Epithelial cell of proximal tubule (primary cell): ENCODE measurements around the gene DPT. TPM values are rescaled to one million over a fixed set of nuclear protein-coding genes. Genes with fewer than 3 reads are reported as not detected.

Experiments
- DNase-seq: peaks from one replicate; pipeline ENCODE4 v3.0.0-alpha.2; 2011; ENCODE audit warnings: low read depth
- H3K4me3 ChIP-seq: 2 replicates; pipeline ENCODE4 v1.5.1; 2011; ENCODE audit warnings: low read depth, mild to moderate bottlenecking, low read length
- total RNA-seq: library from RNA; depleted of rRNA; stranded (reverse); fragments of >200 nt; gene quantifications from 2 replicates; pipeline ENCODE4 v1.2.3, GENCODE V29; 2015
- TF ChIP-seq, protein P1 (sequence below): conservative IDR thresholded peaks from 2 replicates; pipeline ENCODE4 v1.5.1; 2012; ENCODE audit warnings: low read depth, mild to moderate bottlenecking, low read length

The DPT gene
- total RNA-seq, 1 donor from 2014 or later, result not detected

- H3K4me3 ChIP-seq, result no peak overlapping the region
- TF ChIP-seq, protein P1, sequence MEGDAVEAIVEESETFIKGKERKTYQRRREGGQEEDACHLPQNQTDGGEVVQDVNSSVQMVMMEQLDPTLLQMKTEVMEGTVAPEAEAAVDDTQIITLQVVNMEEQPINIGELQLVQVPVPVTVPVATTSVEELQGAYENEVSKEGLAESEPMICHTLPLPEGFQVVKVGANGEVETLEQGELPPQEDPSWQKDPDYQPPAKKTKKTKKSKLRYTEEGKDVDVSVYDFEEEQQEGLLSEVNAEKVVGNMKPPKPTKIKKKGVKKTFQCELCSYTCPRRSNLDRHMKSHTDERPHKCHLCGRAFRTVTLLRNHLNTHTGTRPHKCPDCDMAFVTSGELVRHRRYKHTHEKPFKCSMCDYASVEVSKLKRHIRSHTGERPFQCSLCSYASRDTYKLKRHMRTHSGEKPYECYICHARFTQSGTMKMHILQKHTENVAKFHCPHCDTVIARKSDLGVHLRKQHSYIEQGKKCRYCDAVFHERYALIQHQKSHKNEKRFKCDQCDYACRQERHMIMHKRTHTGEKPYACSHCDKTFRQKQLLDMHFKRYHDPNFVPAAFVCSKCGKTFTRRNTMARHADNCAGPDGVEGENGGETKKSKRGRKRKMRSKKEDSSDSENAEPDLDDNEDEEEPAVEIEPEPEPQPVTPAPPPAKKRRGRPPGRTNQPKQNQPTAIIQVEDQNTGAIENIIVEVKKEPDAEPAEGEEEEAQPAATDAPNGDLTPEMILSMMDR, result peak; percentile 11
- no peak for DNase-seq
Observed at GRCh38 chr1:168687816-168688215, 41.2 kb downstream of the DPT start.

- no peak for DNase-seq
- TF ChIP-seq, protein P1, result no peak
- no peak overlapping the region for H3K4me3 ChIP-seq
Observed at GRCh38 chr1:168686666-168687065, 42.3 kb downstream of the DPT start.

- no peak for DNase-seq
- TF ChIP-seq, protein P1, result no peak
- H3K4me3 ChIP-seq, result no peak overlapping the region
Observed at GRCh38 chr1:168683871-168684270, 45.1 kb downstream of the DPT start.

GRCh38 chr1:168676861-168677260 is 52.1 kb downstream of the DPT start:
- DNase-seq, result no peak
- TF ChIP-seq, protein P1, result no peak
- H3K4me3 ChIP-seq, result no peak overlapping the region

- TF ChIP-seq, protein P1, result no peak
- DNase-seq, result no peak
- no peak overlapping the region for H3K4me3 ChIP-seq
Observed at GRCh38 chr1:168676029-168676812, 52.8 kb downstream of the DPT start.

DNA sequence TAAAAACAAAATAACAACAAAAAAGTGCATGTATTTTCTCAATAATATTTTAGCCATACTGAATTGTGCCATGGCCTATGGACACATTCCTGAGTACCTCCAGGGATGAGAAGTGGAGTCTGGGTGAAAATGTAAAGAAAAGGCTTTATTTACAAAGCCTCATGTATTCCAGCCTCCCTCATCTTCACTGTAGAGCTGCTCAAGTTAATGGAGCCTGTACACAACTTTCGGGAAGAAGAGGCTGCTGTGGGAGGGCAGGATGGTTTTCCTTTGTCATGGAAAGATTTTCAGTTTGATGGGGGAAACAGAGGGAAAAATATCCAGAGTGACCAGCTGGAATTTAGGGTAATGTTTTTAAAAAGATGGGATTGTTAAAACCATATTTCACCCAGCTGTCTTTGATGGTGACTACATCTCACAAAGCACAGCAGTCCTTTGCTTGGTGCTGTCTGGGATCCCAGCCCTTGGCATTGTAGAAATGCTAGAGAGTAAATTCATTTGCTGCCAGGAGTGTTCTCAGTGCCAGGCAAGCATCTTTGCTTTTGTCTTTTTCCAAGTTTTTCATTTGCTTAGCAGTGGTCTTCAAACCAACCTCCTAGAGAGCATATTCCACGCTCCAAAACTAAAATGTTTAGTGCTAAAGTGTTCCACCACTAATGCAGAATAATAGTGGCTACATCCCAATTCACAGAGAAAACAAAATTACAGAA is 54.9 kb downstream of the DPT start:
- TF ChIP-seq, protein P1, result no peak

More for the DNA sequence above, 54.9 kb downstream of the DPT start:
- no peak overlapping the region for H3K4me3 ChIP-seq
- no peak for DNase-seq
